Muscle of arm (tissue), 12 donors: ENCODE measurements around the gene TXNRD1. TPM values are rescaled to one million over a fixed set of nuclear protein-coding genes. Genes with fewer than 3 reads are reported as not detected.
"Not testable (repeated sequence)": the region's sequence is repeated elsewhere in the genome, so short reads cannot be mapped to it uniquely, and the experiment has no call there.

Source experiments
- DNase-seq: peaks from one replicate; pipeline ENCODE4 v3.0.0-alpha.2; 2013
- polyA plus RNA-seq, 12 donors: library from polyadenylated mRNA; unstranded; fragments of 120-200 nt; gene quantifications; one replicate each; pipeline ENCODE4 v1.2.1, GENCODE V29; 2013; ENCODE audit not compliant: insufficient read length in 12 of 12

Gene TXNRD1
- polyA plus RNA-seq, 12 donors, result 35.8 to 46.6 (median 40.5) TPM; not detected in 1

- no peak for DNase-seq
Measured at GRCh38 chr12:104319918-104320626, 104.5 kb downstream of the TXNRD1 start.

GRCh38 chr12:104320627-104321024 lies 105.0 kb downstream of the TXNRD1 start:
- DNase-seq, result no peak

- DNase-seq, result no peak
Measured at GRCh38 chr12:104321949-104322348, 106.4 kb downstream of the TXNRD1 start.

- DNase-seq, result not testable (repeated sequence)
Measured at GRCh38 chr12:104322533-104322932, 107.0 kb downstream of the TXNRD1 start.

- no peak for DNase-seq
Measured at GRCh38 chr12:104323899-104324298, 108.3 kb downstream of the TXNRD1 start.

- not testable (repeated sequence) for DNase-seq
Measured at GRCh38 chr12:104328278-104328677, 112.7 kb downstream of the TXNRD1 start.

- DNase-seq, result no peak
Measured at GRCh38 chr12:104328790-104329189, 113.2 kb downstream of the TXNRD1 start.

GRCh38 chr12:104329707-104330532 lies 114.3 kb downstream of the TXNRD1 start:
- DNase-seq, result no peak

GRCh38 chr12:104331376-104331775 lies 115.8 kb downstream of the TXNRD1 start:
- no peak for DNase-seq

- not testable (repeated sequence) for DNase-seq
Measured at GRCh38 chr12:104332273-104332672, 116.7 kb downstream of the TXNRD1 start.

GRCh38 chr12:104333692-104334255 lies 118.2 kb downstream of the TXNRD1 start:
- no peak for DNase-seq

GRCh38 chr12:104334581-104334980 lies 119.0 kb downstream of the TXNRD1 start:
- DNase-seq, result no peak

GRCh38 chr12:104336115-104336514 lies 120.5 kb downstream of the TXNRD1 start:
- no peak for DNase-seq

GRCh38 chr12:104337030-104337558 lies 121.5 kb downstream of the TXNRD1 start:
- no peak for DNase-seq

- DNase-seq, result peak; percentile 10
Measured at GRCh38 chr12:104339663-104340062, 124.1 kb downstream of the TXNRD1 start.

- peak; percentile 4 for DNase-seq
Measured at GRCh38 chr12:104340177-104340576, 124.6 kb downstream of the TXNRD1 start.

GRCh38 chr12:104340925-104341611 lies 125.5 kb downstream of the TXNRD1 start:
- no peak for DNase-seq

- no peak for DNase-seq
Measured at GRCh38 chr12:104342147-104342546, 126.6 kb downstream of the TXNRD1 start.

GRCh38 chr12:104342635-104343249 lies 127.2 kb downstream of the TXNRD1 start:
- no peak for DNase-seq

- no peak for DNase-seq
Measured at GRCh38 chr12:104344682-104345081, 129.1 kb downstream of the TXNRD1 start.
